Smooth muscle cell (in vitro differentiated cells): ENCODE data around the gene DAB2. TPM values are rescaled to one million over a fixed set of nuclear protein-coding genes. Genes with fewer than 3 reads are reported as not detected.

Experiments
- DNase-seq: peaks from one replicate; lab custom pipeline; 2025; ENCODE audit not compliant: unreplicated experiment; lab: John Stamatoyannopoulos, UW
- H2AFZ ChIP-seq: fragments of 200-600 bp; sonication (generic); 2 replicates; pipeline ENCODE4 v1.6.0; 2016; ENCODE audit warnings: antibody characterized with exemption, low read depth, mild to moderate bottlenecking
- H3F3A ChIP-seq: fragments of 200-600 bp; sonication (generic); 2 replicates; pipeline ENCODE4 v1.6.0; 2017; ENCODE audit warnings: antibody characterized with exemption, low read depth
- H3K27ac ChIP-seq: fragments of 200-600 bp; sonication (generic); 2 replicates; pipeline ENCODE4 v1.5.1; 2016; ENCODE audit warnings: low read depth, mild to moderate bottlenecking
- H3K27me3 ChIP-seq: fragments of 200-600 bp; sonication (generic); 2 replicates; pipeline ENCODE4 v1.6.1; 2016; ENCODE audit warnings: low read depth, mild to moderate bottlenecking
- H3K36me3 ChIP-seq: fragments of 200-600 bp; sonication (generic); 2 replicates; pipeline ENCODE4 v1.5.1; 2016; ENCODE audit warnings: low read depth
- H3K4me1 ChIP-seq: fragments of 200-600 bp; sonication (generic); 2 replicates; pipeline ENCODE4 v1.5.1; 2016; ENCODE audit warnings: low read depth
- H3K4me2 ChIP-seq: fragments of 200-600 bp; sonication (generic); 2 replicates; pipeline ENCODE4 v1.6.0; 2016; ENCODE audit warnings: mild to moderate bottlenecking
- H3K4me3 ChIP-seq: fragments of 200-600 bp; sonication (generic); 2 replicates; pipeline ENCODE4 v1.5.1; 2016; ENCODE audit warnings: mild to moderate bottlenecking
- H3K79me2 ChIP-seq: fragments of 200-600 bp; sonication (generic); 2 replicates; pipeline ENCODE4 v1.6.0; 2016; ENCODE audit warnings: low read depth, mild to moderate bottlenecking
- H3K9ac ChIP-seq: fragments of 200-600 bp; sonication (generic); 2 replicates; pipeline ENCODE4 v1.6.0; 2016; ENCODE audit warnings: low read depth
- H3K9me3 ChIP-seq: fragments of 200-600 bp; sonication (generic); replicated peaks from 2 replicates; pipeline ENCODE4 v1.5.1; 2016; ENCODE audit warnings: low read depth
- H4K20me1 ChIP-seq: fragments of 200-600 bp; sonication (generic); 2 replicates; pipeline ENCODE4 v1.6.0; 2016; ENCODE audit warnings: low read depth
- WGBS: methylation state at CpG from one replicate; pipeline ENCODE4 v1.1.7; 2016; ENCODE audit warnings: low lambda C conversion rate; 5-methylcytosine and 5-hydroxymethylcytosine counted together
- polyA plus RNA-seq: library from polyadenylated mRNA; unstranded; fragments of >200 nt; fragmentation: Nextera tagmentation; extraction: Ambion mirVana; gene quantifications from 2 replicates; pipeline ENCODE4 v1.2.1, GENCODE V29; 2016
- total RNA-seq: library from RNA; depleted of rRNA; stranded (reverse); fragments of >200 nt; gene quantifications from 2 replicates; pipeline ENCODE4 v1.2.3, GENCODE V29; 2014
- TF ChIP-seq, protein P1 (sequence below): fragments of 200-600 bp; sonication (generic); IDR thresholded peaks from 2 replicates; pipeline ENCODE4 v1.5.1; 2017; ENCODE audit warnings: borderline replicate concordance, mild to moderate bottlenecking, antibody characterized with exemption; ENCODE audit not compliant: insufficient read depth, poor library complexity, severe bottlenecking

The DAB2 gene
- total and polyA plus RNA-seq, 2 experiments from 2014 or later: 87.2 to 105 TPM

DNA sequence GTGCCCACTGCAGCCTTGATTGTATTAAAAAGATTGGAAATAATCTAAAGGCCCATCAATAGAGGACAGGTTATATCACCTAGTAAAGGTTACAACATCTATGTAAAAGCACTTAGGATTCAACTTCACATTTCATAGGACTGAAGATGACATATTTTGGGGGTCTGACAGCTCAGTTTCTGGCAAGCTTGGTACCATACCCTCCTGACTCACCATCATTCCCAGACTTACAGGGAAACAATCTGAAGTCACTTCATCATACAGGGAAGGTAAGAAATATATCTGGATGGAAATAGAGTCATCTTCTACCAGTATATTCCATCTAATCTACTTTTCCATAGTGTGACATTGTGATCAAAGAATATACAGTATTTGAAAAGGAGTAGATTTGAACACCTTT is 28.8 kb upstream of the DAB2 start:
- Histone ChIP-seq H3K9ac (no peak overlapping the region), H4K20me1 (no peaks in the 10 kb centered on the region), H3K27me3 (no peaks in the 10 kb centered on the region), H3K4me2 (no peak overlapping the region), H3K4me3 (no peak overlapping the region), H3K36me3 (no peaks in the 10 kb centered on the region), H3K27ac (no peak overlapping the region), H3K79me2 (no peaks in the 10 kb centered on the region), H3K9me3 (no peaks in the 10 kb centered on the region), H3K4me1 (no peaks in the 10 kb centered on the region), H3F3A (no peaks in the 10 kb centered on the region), H2AFZ (no peak overlapping the region)
- TF ChIP-seq, protein P1, sequence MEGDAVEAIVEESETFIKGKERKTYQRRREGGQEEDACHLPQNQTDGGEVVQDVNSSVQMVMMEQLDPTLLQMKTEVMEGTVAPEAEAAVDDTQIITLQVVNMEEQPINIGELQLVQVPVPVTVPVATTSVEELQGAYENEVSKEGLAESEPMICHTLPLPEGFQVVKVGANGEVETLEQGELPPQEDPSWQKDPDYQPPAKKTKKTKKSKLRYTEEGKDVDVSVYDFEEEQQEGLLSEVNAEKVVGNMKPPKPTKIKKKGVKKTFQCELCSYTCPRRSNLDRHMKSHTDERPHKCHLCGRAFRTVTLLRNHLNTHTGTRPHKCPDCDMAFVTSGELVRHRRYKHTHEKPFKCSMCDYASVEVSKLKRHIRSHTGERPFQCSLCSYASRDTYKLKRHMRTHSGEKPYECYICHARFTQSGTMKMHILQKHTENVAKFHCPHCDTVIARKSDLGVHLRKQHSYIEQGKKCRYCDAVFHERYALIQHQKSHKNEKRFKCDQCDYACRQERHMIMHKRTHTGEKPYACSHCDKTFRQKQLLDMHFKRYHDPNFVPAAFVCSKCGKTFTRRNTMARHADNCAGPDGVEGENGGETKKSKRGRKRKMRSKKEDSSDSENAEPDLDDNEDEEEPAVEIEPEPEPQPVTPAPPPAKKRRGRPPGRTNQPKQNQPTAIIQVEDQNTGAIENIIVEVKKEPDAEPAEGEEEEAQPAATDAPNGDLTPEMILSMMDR: no peak
- no peak for DNase-seq

GRCh38 chr5:39452846-39453245 is 28.1 kb upstream of the DAB2 start:
- H3F3A ChIP-seq: no peaks in the 10 kb centered on the region
- no peak overlapping the region for H3K4me3 ChIP-seq
- H4K20me1 ChIP-seq: no peaks in the 10 kb centered on the region
- H3K27ac ChIP-seq: no peak overlapping the region
- no peaks in the 10 kb centered on the region for H3K4me1 ChIP-seq
- no peaks in the 10 kb centered on the region for H3K27me3 ChIP-seq
- peak overlapping the region; percentile 51 for H2AFZ ChIP-seq
- no peaks in the 10 kb centered on the region for H3K9me3 ChIP-seq
- H3K36me3 ChIP-seq: no peaks in the 10 kb centered on the region
- peak overlapping the region; percentile 48 for H3K4me2 ChIP-seq
- TF ChIP-seq, protein P1: no peak
- WGBS: 64% methylated on average over 2 of the region's 2 CpGs
- no peak overlapping the region for H3K9ac ChIP-seq
- no peak for DNase-seq
- H3K79me2 ChIP-seq: no peaks in the 10 kb centered on the region

DNA sequence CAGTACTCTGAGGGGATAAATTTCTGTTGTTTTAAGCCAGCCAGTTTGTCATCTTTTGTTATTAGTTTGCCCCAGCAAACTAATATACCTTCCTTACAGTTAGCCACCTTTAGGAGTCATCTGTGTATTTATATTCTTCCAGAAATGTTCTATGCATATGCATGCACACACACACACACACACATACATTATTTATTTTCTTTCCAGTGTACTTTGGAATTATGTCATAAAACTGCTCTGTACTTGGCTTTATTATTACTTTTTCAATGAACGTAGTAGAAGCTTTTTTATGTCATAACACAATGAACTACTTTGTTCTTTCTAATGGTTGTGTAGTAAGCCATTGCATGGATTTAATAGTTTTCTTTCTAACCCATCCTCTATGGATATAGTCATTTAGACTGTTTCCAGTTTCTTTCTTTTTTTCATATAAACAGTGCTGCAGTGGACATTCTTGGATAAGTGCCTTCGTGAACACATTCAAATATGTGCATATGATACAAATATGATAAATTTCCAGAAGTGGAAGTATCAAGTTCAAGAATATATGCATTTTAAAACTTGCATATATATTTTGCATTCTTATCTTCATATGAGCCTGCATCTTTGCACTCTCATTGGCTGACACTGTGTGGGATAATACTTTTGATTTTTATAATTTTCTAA is 26.6 kb upstream of the DAB2 start:
- no peaks in the 10 kb centered on the region for H3K36me3 ChIP-seq
- H2AFZ ChIP-seq: no peak overlapping the region

More for the DNA sequence above, 26.6 kb upstream of the DAB2 start:
- Histone ChIP-seq H3K4me2 (no peak overlapping the region), H3K79me2 (no peaks in the 10 kb centered on the region), H3K4me1 (no peaks in the 10 kb centered on the region), H3K27me3 (no peaks in the 10 kb centered on the region), H3K27ac (no peak overlapping the region), H3K9ac (no peak overlapping the region), H3K9me3 (no peaks in the 10 kb centered on the region), H3F3A (no peaks in the 10 kb centered on the region), H4K20me1 (no peaks in the 10 kb centered on the region), H3K4me3 (no peak overlapping the region)
- TF ChIP-seq, protein P1: no peak
- WGBS: 90% methylated on average over 2 of the region's 2 CpGs
- DNase-seq: no peak
